ENCODE data around the gene KNL1.
"Not testable (repeated sequence)": the region's sequence is repeated elsewhere in the genome, so short reads cannot be mapped to it uniquely, and the experiment has no call there.

Gene KNL1

GRCh38 chr15:40647523-40647922 lies 53.5 kb downstream of the KNL1 start:
- DNase-seq (ENCODE audit: insufficient read length, low spot score) = no peak
- no peak for FAIRE-seq

- no peak for FAIRE-seq
- DNase-seq (ENCODE audit: insufficient read length, low spot score) = no peak
These were observed 56.4 kb downstream of the KNL1 start for GRCh38 chr15:40650479-40650878.

- DNase-seq (ENCODE audit: insufficient read length, low spot score) = no peak
- no peak for FAIRE-seq
These were observed 66.6 kb downstream of the KNL1 start for GRCh38 chr15:40660686-40661085.

GRCh38 chr15:40664909-40665308 lies 70.9 kb downstream of the KNL1 start:
- DNase-seq (ENCODE audit: insufficient read length, low spot score) (no peak), FAIRE-seq (no peak)

GRCh38 chr15:40676290-40676689 lies 82.2 kb downstream of the KNL1 start:
- FAIRE-seq; DNase-seq (ENCODE audit: insufficient read length, low spot score): not testable (repeated sequence)

- not testable (repeated sequence) for DNase-seq (ENCODE audit: insufficient read length, low spot score); FAIRE-seq
These were observed 82.9 kb downstream of the KNL1 start for GRCh38 chr15:40676906-40677305.

GRCh38 chr15:40680151-40680550 lies 86.1 kb downstream of the KNL1 start:
- FAIRE-seq (no peak), DNase-seq (ENCODE audit: insufficient read length, low spot score) (no peak)

- not testable (repeated sequence) for FAIRE-seq; DNase-seq (ENCODE audit: insufficient read length, low spot score)
These were observed 86.9 kb downstream of the KNL1 start for GRCh38 chr15:40680959-40681358.

- FAIRE-seq (no peak), DNase-seq (ENCODE audit: insufficient read length, low spot score) (no peak)
These were observed 90.3 kb downstream of the KNL1 start for GRCh38 chr15:40684381-40684780.

- DNase-seq (ENCODE audit: insufficient read length, low spot score) = no peak
- no peak for FAIRE-seq
These were observed 91.3 kb downstream of the KNL1 start for GRCh38 chr15:40685376-40685775.

- DNase-seq (ENCODE audit: insufficient read length, low spot score) (no peak), FAIRE-seq (no peak)
These were observed 95.1 kb downstream of the KNL1 start for GRCh38 chr15:40688932-40689799.

- FAIRE-seq (no peak), DNase-seq (ENCODE audit: insufficient read length, low spot score) (no peak)
These were observed 97.7 kb downstream of the KNL1 start for GRCh38 chr15:40691737-40692136.

GRCh38 chr15:40693904-40694687 lies 100.0 kb downstream of the KNL1 start:
- DNase-seq (ENCODE audit: insufficient read length, low spot score) (peak; percentile 67), FAIRE-seq (no peak)

GRCh38 chr15:40694688-40695468 lies 100.8 kb downstream of the KNL1 start, which contains the start of gene RAD51:
RAD51 (plus strand) TSS chr15:40695174; CDS start chr15:40698759, 3,585 bp downstream.
- DNase-seq (ENCODE audit: insufficient read length, low spot score) (peak; percentile 90), FAIRE-seq (peak; percentile 79)

- FAIRE-seq = no peak
- DNase-seq (ENCODE audit: insufficient read length, low spot score) = peak; percentile 18
These were observed 101.4 kb downstream of the KNL1 start for GRCh38 chr15:40695469-40695890.

GRCh38 chr15:40696228-40696627 lies 102.2 kb downstream of the KNL1 start:
- FAIRE-seq (no peak), DNase-seq (ENCODE audit: insufficient read length, low spot score) (no peak)

GRCh38 chr15:40697916-40698315 lies 103.9 kb downstream of the KNL1 start:
- DNase-seq (ENCODE audit: insufficient read length, low spot score) = no peak
- FAIRE-seq = no peak

GRCh38 chr15:40702077-40702476 lies 108.0 kb downstream of the KNL1 start:
- DNase-seq (ENCODE audit: insufficient read length, low spot score) = no peak
- FAIRE-seq = peak; percentile 21

- FAIRE-seq (no peak), DNase-seq (ENCODE audit: insufficient read length, low spot score) (no peak)
These were observed 112.1 kb downstream of the KNL1 start for GRCh38 chr15:40706121-40706520.

Data from GM19239 (cell line).